CD8-positive, alpha-beta memory T cell (primary cell): ENCODE data around the gene OPA3. TPM values are rescaled to one million over a fixed set of nuclear protein-coding genes. Genes with fewer than 3 reads are reported as not detected.

Source experiments
- CTCF ChIA-PET: fragments of 350-600 bp; sonication (Branson Sonifier 250); formaldehyde crosslinking; loops from one replicate; lab custom pipeline; 2021; ENCODE audit warnings: antibody characterized with exemption; lab: Charles Lee
- POLR2A ChIA-PET: fragments of 350-600 bp; sonication (Branson Sonifier 250); formaldehyde crosslinking; loops from one replicate; lab custom pipeline; 2021; ENCODE audit warnings: antibody characterized with exemption; lab: Charles Lee
- DNase-seq, 5 donors: peaks; one replicate each; pipeline versions ENCODE4 v3.0.0 to v3.0.0-alpha.2; 2020 to 2022; ENCODE audit warnings: mixed read lengths in 1 of 5
- H3K27ac ChIP-seq: one replicate; pipeline ENCODE4 v1.7.0; 2013; ENCODE audit warnings: low read depth, mild to moderate bottlenecking, low read length, moderate library complexity
- H3K27me3 ChIP-seq: 2 replicates; pipeline ENCODE4 v1.7.0; 2013; ENCODE audit warnings: low read length, mild to moderate bottlenecking; ENCODE audit not compliant: insufficient read depth, poor library complexity, severe bottlenecking
- H3K36me3 ChIP-seq: 2 replicates; pipeline ENCODE4 v1.7.0; 2013; ENCODE audit warnings: mild to moderate bottlenecking, low read length, moderate library complexity; ENCODE audit not compliant: insufficient read depth
- H3K4me1 ChIP-seq: 2 replicates; pipeline ENCODE4 v1.7.0; 2013; ENCODE audit warnings: mild to moderate bottlenecking, low read length, moderate library complexity; ENCODE audit not compliant: insufficient read depth
- H3K4me3 ChIP-seq: 2 replicates; pipeline ENCODE4 v1.7.0; 2013; ENCODE audit warnings: mild to moderate bottlenecking, low read length
- H3K9me3 ChIP-seq: 2 replicates; pipeline ENCODE4 v1.7.0; 2013; ENCODE audit warnings: mild to moderate bottlenecking, low read length
- H3K27ac Mint-ChIP-seq, 8 donors: one replicate each; pipeline ENCODE4 v1.8.0; 2020 to 2021; ENCODE audit warnings: mixed read lengths in 8 of 8, mild to moderate bottlenecking in 6 of 8, inconsistent platforms in 3 of 8, moderate library complexity in 3 of 8
- H3K27me3 Mint-ChIP-seq, 2 donors: one replicate each; pipeline ENCODE4 v1.8.0; 2020 to 2021; ENCODE audit warnings: mixed read lengths in 2 of 2, mild to moderate bottlenecking in 1 of 2, moderate library complexity in 1 of 2
- H3K36me3 Mint-ChIP-seq, 3 donors: one replicate each; pipeline ENCODE4 v1.8.0; 2020 to 2021; ENCODE audit warnings: mixed read lengths in 3 of 3, inconsistent platforms in 1 of 3, mild to moderate bottlenecking in 1 of 3
- H3K4me1 Mint-ChIP-seq, 3 donors: one replicate each; pipeline ENCODE4 v1.8.0; 2020 to 2021; ENCODE audit warnings: mixed read lengths in 3 of 3, inconsistent platforms in 1 of 3, mild to moderate bottlenecking in 1 of 3
- H3K4me3 Mint-ChIP-seq, 7 donors: one replicate each; pipeline ENCODE4 v1.8.0; 2020 to 2021; ENCODE audit warnings: mixed read lengths in 7 of 7, mild to moderate bottlenecking in 6 of 7, moderate library complexity in 4 of 7, inconsistent platforms in 2 of 7
- H3K9me3 Mint-ChIP-seq, 5 donors: one replicate each; pipeline ENCODE4 v1.8.0; 2020 to 2022; ENCODE audit warnings: mixed read lengths in 5 of 5, mild to moderate bottlenecking in 3 of 5, moderate library complexity in 2 of 5, inconsistent platforms in 1 of 5
- polyA plus RNA-seq: library from polyadenylated mRNA; unstranded; fragments of 300-500 nt; fragmentation: Illumina TruSeq; gene quantifications from one replicate; pipeline ENCODE4 v1.2.3, GENCODE V29; 2021
- total RNA-seq, 2 experiments: library from RNA; stranded (reverse); gene quantifications; one replicate each; pipeline ENCODE4 v1.2.3, GENCODE V29; 2021

OPA3 gene
- total and polyA plus RNA-seq, 3 experiments from 2014 or later = 14.2 to 18.1 (median 17.5) TPM

GRCh38 chr19:45524575-45525129, 60.0 kb downstream of the OPA3 start:
- peak overlapping the region in 1 of 8 donors; percentile 6 for H3K27ac Mint-ChIP-seq
- no peaks in the 10 kb centered on the region for H3K27me3 Mint-ChIP-seq
- peaks cover 5 to 69% (median 9%) of the 10 kb centered on the region in 3 donors for H3K36me3 Mint-ChIP-seq
- DNase-seq = no peak
- peaks cover 9% of the 10 kb centered on the region for H3K4me1 ChIP-seq
- peaks cover 16% of the 10 kb centered on the region for H3K36me3 ChIP-seq
- H3K27ac ChIP-seq = no peak overlapping the region
- H3K4me3 ChIP-seq = no peak overlapping the region
- H3K9me3 ChIP-seq = no peaks in the 10 kb centered on the region
- peaks cover 17 to 25% (median 19%) of the 10 kb centered on the region in 3 donors for H3K4me1 Mint-ChIP-seq
- H3K27me3 ChIP-seq = no peaks in the 10 kb centered on the region
- POLR2A ChIA-PET = no interaction called here
- CTCF ChIA-PET = interaction anchor here (0.7 to 1.4 kb wide), 4 partner anchors 19 to 118 kb away, joined by 3 read pairs; no protein-coding TSS in a partner anchor
- H3K4me3 Mint-ChIP-seq = no peak overlapping the region
- no peaks in the 10 kb centered on the region for H3K9me3 Mint-ChIP-seq

- no peaks in the 10 kb centered on the region for H3K27me3 Mint-ChIP-seq
- ChIA-PET POLR2A (no interaction called here), CTCF (interaction anchor here (0.9 to 1.4 kb wide), 3 partner anchors 18 to 45 kb away, joined by 3 read pairs; no protein-coding TSS in a partner anchor)
- Histone ChIP-seq H3K9me3 (no peaks in the 10 kb centered on the region), H3K4me3 (no peak overlapping the region), H3K27ac (no peak overlapping the region), H3K27me3 (no peaks in the 10 kb centered on the region), H3K36me3 (peaks cover 16% of the 10 kb centered on the region), H3K4me1 (peaks cover 4% of the 10 kb centered on the region)
- DNase-seq = peak; percentile 50 to 81 (median 77)
- peak overlapping the region; percentile 6 to 87 (median 60) for H3K27ac Mint-ChIP-seq
- H3K4me1 Mint-ChIP-seq = peaks cover 15 to 20% (median 17%) of the 10 kb centered on the region in 3 donors
- peak overlapping the region in 1 of 7 donors; percentile 10 for H3K4me3 Mint-ChIP-seq
- no peaks in the 10 kb centered on the region for H3K9me3 Mint-ChIP-seq
- H3K36me3 Mint-ChIP-seq = peaks cover 5 to 73% (median 9%) of the 10 kb centered on the region in 3 donors
These were observed 60.9 kb downstream of the OPA3 start for GRCh38 chr19:45523642-45524256.

- Mint-ChIP-seq H3K27me3 (no peaks in the 10 kb centered on the region), H3K9me3 (no peaks in the 10 kb centered on the region), H3K36me3 (peaks cover 5 to 79% (median 5%) of the 10 kb centered on the region in 3 donors), H3K4me1 (peaks cover 7 to 9% (median 7%) of the 10 kb centered on the region in 3 donors), H3K27ac (peak overlapping the region in 3 of 8 donors; percentile 38 to 47 (median 46)), H3K4me3 (no peak overlapping the region)
- H3K9me3 ChIP-seq = no peaks in the 10 kb centered on the region
- H3K4me1 ChIP-seq = peaks cover 4% of the 10 kb centered on the region
- no peak overlapping the region for H3K27ac ChIP-seq
- H3K4me3 ChIP-seq = no peak overlapping the region
- no peak for DNase-seq
- ChIA-PET POLR2A (no interaction called here), CTCF (interaction anchor here (0.9 to 1.5 kb wide), 4 partner anchors 23 to 120 kb away, joined by 3 to 5 read pairs (median 4); no protein-coding TSS in a partner anchor)
- H3K27me3 ChIP-seq = no peaks in the 10 kb centered on the region
- peaks cover 16% of the 10 kb centered on the region for H3K36me3 ChIP-seq
These were observed 62.3 kb downstream of the OPA3 start for GRCh38 chr19:45522010-45522941.

- Histone ChIP-seq H3K9me3 (no peaks in the 10 kb centered on the region), H3K4me1 (peaks cover 31% of the 10 kb centered on the region), H3K36me3 (peaks cover 9% of the 10 kb centered on the region), H3K27me3 (no peaks in the 10 kb centered on the region), H3K27ac (no peak overlapping the region), H3K4me3 (no peak overlapping the region)
- H3K4me3 Mint-ChIP-seq = peak overlapping the region in 1 of 7 donors; percentile 48
- no peaks in the 10 kb centered on the region for H3K27me3 Mint-ChIP-seq
- H3K9me3 Mint-ChIP-seq = no peaks in the 10 kb centered on the region
- H3K36me3 Mint-ChIP-seq = peaks cover 0 to 53% (median 2%) of the 10 kb centered on the region in 3 donors
- H3K4me1 Mint-ChIP-seq = peaks cover 27 to 37% (median 28%) of the 10 kb centered on the region in 3 donors
- no peak for DNase-seq
- H3K27ac Mint-ChIP-seq = peak overlapping the region in 2 of 8 donors; percentile 51 to 72
- POLR2A ChIA-PET = no interaction called here
- CTCF ChIA-PET = interaction anchor here (0.8 kb wide), 1 partner anchor 123 kb away, joined by 3 read pairs; no protein-coding TSS in a partner anchor
These were observed 66.2 kb downstream of the OPA3 start for GRCh38 chr19:45518469-45518826.

- Histone ChIP-seq H3K4me1 (peaks cover 35% of the 10 kb centered on the region), H3K9me3 (no peaks in the 10 kb centered on the region), H3K4me3 (no peak overlapping the region), H3K36me3 (peaks cover 6% of the 10 kb centered on the region), H3K27me3 (no peaks in the 10 kb centered on the region), H3K27ac (no peak overlapping the region)
- no peak overlapping the region for H3K4me3 Mint-ChIP-seq
- no peaks in the 10 kb centered on the region for H3K9me3 Mint-ChIP-seq
- DNase-seq = no peak
- CTCF ChIA-PET = interaction anchor here (0.8 kb wide), 1 partner anchor 124 kb away, joined by 3 read pairs; no protein-coding TSS in a partner anchor
- POLR2A ChIA-PET = no interaction called here
- H3K4me1 Mint-ChIP-seq = peaks cover 30 to 41% (median 30%) of the 10 kb centered on the region in 3 donors
- no peaks in the 10 kb centered on the region for H3K27me3 Mint-ChIP-seq
- peak overlapping the region in 3 of 8 donors; percentile 51 to 72 (median 60) for H3K27ac Mint-ChIP-seq
- peaks cover 0 to 52% (median 2%) of the 10 kb centered on the region in 3 donors for H3K36me3 Mint-ChIP-seq
These were observed 66.7 kb downstream of the OPA3 start for GRCh38 chr19:45517641-45518468.

- ChIA-PET CTCF (interaction anchor here (0.9 kb wide), 1 partner anchor 9 kb away, joined by 3 read pairs; no protein-coding TSS in a partner anchor), POLR2A (no interaction called here)
- Mint-ChIP-seq H3K36me3 (peaks cover 0 to 49% (median 2%) of the 10 kb centered on the region in 3 donors), H3K4me1 (peaks cover 31 to 44% (median 31%) of the 10 kb centered on the region in 3 donors), H3K27me3 (no peaks in the 10 kb centered on the region), H3K4me3 (peak overlapping the region in 2 of 7 donors; percentile 28 to 38), H3K27ac (peak overlapping the region in 6 of 8 donors; percentile 48 to 88 (median 68)), H3K9me3 (no peaks in the 10 kb centered on the region)
- Histone ChIP-seq H3K27me3 (no peaks in the 10 kb centered on the region), H3K36me3 (peaks cover 6% of the 10 kb centered on the region), H3K27ac (no peak overlapping the region), H3K4me3 (no peak overlapping the region), H3K4me1 (peaks cover 37% of the 10 kb centered on the region), H3K9me3 (no peaks in the 10 kb centered on the region)
- DNase-seq = no peak
These were observed 67.4 kb downstream of the OPA3 start for GRCh38 chr19:45517238-45517637.
